ENCODE results near the gene TPK1.

TPK1 gene

GRCh38 chr7:144525956-144526355 lies 309.9 kb downstream of the TPK1 start:
- no peak for TF ChIP-seq CTCF (IDR thresholded peaks at IDR 0.05; ENCODE audit: control insufficient read depth, extremely low read depth, insufficient read depth)
- no peak overlapping the region for H3K4me3 ChIP-seq (ENCODE audit: low read depth, low read length)
- no peak for DNase-seq (ENCODE audit: low read depth)

- DNase-seq (ENCODE audit: low read depth), result no peak
- no peak for TF ChIP-seq CTCF (IDR thresholded peaks at IDR 0.05; ENCODE audit: control insufficient read depth, extremely low read depth, insufficient read depth)
Measured at GRCh38 chr7:144524271-144524670, 311.6 kb downstream of the TPK1 start.

GRCh38 chr7:144523621-144524020 lies 312.2 kb downstream of the TPK1 start:
- no peak overlapping the region for H3K4me3 ChIP-seq (ENCODE audit: low read depth, low read length)
- no peak for DNase-seq (ENCODE audit: low read depth)
- TF ChIP-seq CTCF (IDR thresholded peaks at IDR 0.05; ENCODE audit: control insufficient read depth, extremely low read depth, insufficient read depth), result no peak

More at GRCh38 chr7:144524271-144524670, 311.6 kb downstream of the TPK1 start:
- H3K4me3 ChIP-seq (ENCODE audit: low read depth, low read length), result no peak overlapping the region

- no peak for TF ChIP-seq CTCF (IDR thresholded peaks at IDR 0.05; ENCODE audit: control insufficient read depth, extremely low read depth, insufficient read depth)
- DNase-seq (ENCODE audit: low read depth), result no peak
Measured at GRCh38 chr7:144519925-144520324, 315.9 kb downstream of the TPK1 start.

GRCh38 chr7:144518360-144518759 lies 317.5 kb downstream of the TPK1 start:
- H3K4me3 ChIP-seq (ENCODE audit: low read depth, low read length), result no peak overlapping the region
- no peak for TF ChIP-seq CTCF (IDR thresholded peaks at IDR 0.05; ENCODE audit: control insufficient read depth, extremely low read depth, insufficient read depth)
- no peak for DNase-seq (ENCODE audit: low read depth)

More at GRCh38 chr7:144519925-144520324, 315.9 kb downstream of the TPK1 start:
- no peak overlapping the region for H3K4me3 ChIP-seq (ENCODE audit: low read depth, low read length)

- no peak for DNase-seq (ENCODE audit: low read depth)
- TF ChIP-seq CTCF (IDR thresholded peaks at IDR 0.05; ENCODE audit: control insufficient read depth, extremely low read depth, insufficient read depth), result no peak
Measured at GRCh38 chr7:144517749-144518148, 318.1 kb downstream of the TPK1 start.

GRCh38 chr7:144516729-144517525 lies 318.9 kb downstream of the TPK1 start:
- H3K4me3 ChIP-seq (ENCODE audit: low read depth, low read length), result no peak overlapping the region
- no peak for TF ChIP-seq CTCF (IDR thresholded peaks at IDR 0.05; ENCODE audit: control insufficient read depth, extremely low read depth, insufficient read depth)
- DNase-seq (ENCODE audit: low read depth), result no peak

More at GRCh38 chr7:144517749-144518148, 318.1 kb downstream of the TPK1 start:
- H3K4me3 ChIP-seq (ENCODE audit: low read depth, low read length), result no peak overlapping the region
